ENCODE measurements around the gene CISD2.

DNA sequence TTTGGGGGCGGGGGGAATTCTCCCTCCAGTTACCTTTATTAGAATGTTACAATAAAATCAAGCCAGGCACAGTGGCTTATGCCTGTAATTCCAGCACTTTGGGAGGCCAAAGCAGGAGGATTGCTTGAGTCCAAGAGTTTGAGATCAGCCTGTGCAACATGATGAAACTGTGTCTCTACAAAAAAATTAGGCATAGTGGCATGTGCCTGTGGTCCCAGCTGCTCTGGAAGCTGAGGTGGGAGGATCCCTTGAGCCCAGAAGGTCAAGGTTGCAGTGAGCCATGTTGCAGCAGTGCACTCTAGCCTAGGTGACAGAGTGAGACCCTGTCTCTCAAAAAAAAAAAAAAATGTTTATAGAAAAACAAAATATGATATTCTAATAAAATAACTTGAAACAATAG lies 36.1 kb upstream of the CISD2 start:
- no peak for TF ChIP-seq POLR2A (IDR thresholded peaks at IDR 0.05; ENCODE audit: low read depth, low read length)
- no peak for TF ChIP-seq POLR2AphosphoS5 (IDR thresholded peaks at IDR 0.05; ENCODE audit: low read depth, low read length)
- no peak for TF ChIP-seq TAF1 (IDR thresholded peaks at IDR 0.05; ENCODE audit: borderline replicate concordance, low read depth, low read length)
